GM23338 (cell line): Measurements from ENCODE around the gene ALG14. TPM values are rescaled to one million over a fixed set of nuclear protein-coding genes. Genes with fewer than 3 reads are reported as not detected.

Experiments
- ATAC-seq: fragments of 200-7000 bp; cut with Tn5 transposase; 3 replicates; pipeline ENCODE4 v1.9.1; 2020
- DNase-seq: peaks from one replicate; pipeline ENCODE4 v3.0.0-alpha.2; 2015; ENCODE audit warnings: low spot score
- H2AFZ ChIP-seq: fragments of 200-600 bp; sonication (generic); 2 replicates; pipeline ENCODE4 v1.8.0; 2016; ENCODE audit warnings: antibody characterized with exemption, mild to moderate bottlenecking, moderate library complexity
- H3F3A ChIP-seq: fragments of 200-600 bp; sonication (generic); replicated peaks from 2 replicates; pipeline ENCODE4 v1.8.0; 2017; ENCODE audit warnings: antibody characterized with exemption, mixed run types, low read depth
- H3K27ac ChIP-seq: fragments of 200-600 bp; sonication (generic); 2 replicates; pipeline ENCODE4 v1.6.1; 2016; ENCODE audit warnings: low read depth
- H3K27me3 ChIP-seq: fragments of 200-600 bp; sonication (generic); 2 replicates; pipeline ENCODE4 v1.8.0; 2016; ENCODE audit warnings: mild to moderate bottlenecking, mixed run types, moderate library complexity; ENCODE audit not compliant: insufficient read depth
- H3K36me3 ChIP-seq: fragments of 200-600 bp; sonication (generic); 2 replicates; pipeline ENCODE4 v1.8.0; 2016; ENCODE audit warnings: mild to moderate bottlenecking; ENCODE audit not compliant: insufficient read depth
- H3K4me1 ChIP-seq: fragments of 200-600 bp; sonication (generic); 2 replicates; pipeline ENCODE4 v1.8.0; 2016; ENCODE audit warnings: mild to moderate bottlenecking, moderate library complexity; ENCODE audit not compliant: insufficient read depth
- H3K4me2 ChIP-seq: fragments of 200-600 bp; sonication (generic); 2 replicates; pipeline ENCODE4 v1.7.1; 2017; ENCODE audit warnings: mixed run types
- H3K4me3 ChIP-seq: fragments of 200-600 bp; sonication (generic); 2 replicates; pipeline ENCODE4 v1.6.1; 2016; ENCODE audit warnings: mixed run types
- H3K79me2 ChIP-seq: fragments of 200-600 bp; sonication (generic); replicated peaks from 2 replicates; pipeline ENCODE4 v1.8.0; 2017; ENCODE audit warnings: mild to moderate bottlenecking; ENCODE audit not compliant: insufficient read depth
- H3K9me2 ChIP-seq: fragments of 200-600 bp; sonication (generic); 2 replicates; pipeline ENCODE4 v1.8.0; 2017; ENCODE audit not compliant: insufficient read depth
- H4K20me1 ChIP-seq: fragments of 200-600 bp; sonication (generic); replicated peaks from 2 replicates; pipeline ENCODE4 v1.8.0; 2017; ENCODE audit warnings: mild to moderate bottlenecking; ENCODE audit not compliant: insufficient read depth
- H3K27ac Mint-ChIP-seq: 2 replicates; pipeline ENCODE4 v1.8.0; 2020; ENCODE audit warnings: inconsistent platforms, mild to moderate bottlenecking, moderate library complexity, mixed read lengths
- H3K27me3 Mint-ChIP-seq: 3 replicates; pipeline ENCODE4 v1.8.0; 2022; ENCODE audit warnings: low read depth, mild to moderate bottlenecking, moderate library complexity, mixed read lengths, inconsistent platforms; ENCODE audit not compliant: insufficient read depth, poor library complexity
- H3K36me3 Mint-ChIP-seq: 3 replicates; pipeline ENCODE4 v1.8.0; 2021; ENCODE audit warnings: low read depth, mild to moderate bottlenecking, inconsistent platforms, moderate library complexity, mixed read lengths
- H3K4me1 Mint-ChIP-seq: 3 replicates; pipeline ENCODE4 v1.8.0; 2020; ENCODE audit warnings: mild to moderate bottlenecking, inconsistent platforms, mixed read lengths
- H3K4me3 Mint-ChIP-seq: 3 replicates; pipeline ENCODE4 v1.8.0; 2021; ENCODE audit warnings: moderate library complexity, mild to moderate bottlenecking, inconsistent platforms, mixed read lengths
- H3K9me3 Mint-ChIP-seq: 3 replicates; pipeline ENCODE4 v1.8.0; 2020; ENCODE audit warnings: moderate library complexity, mild to moderate bottlenecking, inconsistent platforms, mixed read lengths
- CREB1 ChIP-seq: fragments of 250-450 bp; sonication (Bioruptor Pico); IDR thresholded peaks from 2 replicates; pipeline ENCODE4 v1.5.0; 2020; ENCODE audit warnings: low read depth, mild to moderate bottlenecking, moderate library complexity
- EZH2 ChIP-seq: fragments of 200-600 bp; sonication (generic); IDR thresholded peaks from one replicate; pipeline ENCODE4 v1.8.0; 2017; ENCODE audit warnings: antibody characterized with exemption, mild to moderate bottlenecking, low read depth; ENCODE audit not compliant: unreplicated experiment
- EZH2phosphoT487 ChIP-seq: fragments of 200-600 bp; sonication (generic); IDR thresholded peaks from one replicate; pipeline ENCODE4 v1.8.1; 2018; ENCODE audit warnings: antibody characterized with exemption; ENCODE audit not compliant: unreplicated experiment
- JUNB ChIP-seq: IDR thresholded peaks from one replicate; pipeline ENCODE4 v1.6.1; 2016; ENCODE audit warnings: antibody characterized with exemption; ENCODE audit not compliant: unreplicated experiment
- NANOG ChIP-seq: IDR thresholded peaks from 2 replicates; pipeline ENCODE4 v1.6.1; 2016; ENCODE audit warnings: antibody characterized with exemption, borderline replicate concordance
- POLR2AphosphoS5 ChIP-seq: IDR thresholded peaks from 2 replicates; pipeline ENCODE4 v1.6.1; 2016; ENCODE audit warnings: antibody characterized with exemption, low read depth
- STAT1 ChIP-seq: IDR thresholded peaks from one replicate; pipeline ENCODE4 v1.6.1; 2016; ENCODE audit warnings: antibody characterized with exemption; ENCODE audit not compliant: unreplicated experiment
- ZNF114 ChIP-seq: fragments of 250-450 bp; sonication (Bioruptor Pico); IDR thresholded peaks from 2 replicates; pipeline ENCODE4 v1.5.0; 2020; ENCODE audit warnings: mild to moderate bottlenecking, moderate library complexity
- ZNF331 ChIP-seq: fragments of 250-450 bp; sonication (Bioruptor Pico); IDR thresholded peaks from 2 replicates; pipeline ENCODE4 v1.5.0; 2020; ENCODE audit warnings: low read depth, mild to moderate bottlenecking, moderate library complexity
- polyA plus RNA-seq: library from polyadenylated mRNA; unstranded; fragments of >200 nt; fragmentation: Nextera tagmentation; extraction: Ambion mirVana; gene quantifications from 2 replicates; pipeline ENCODE4 v1.2.1, GENCODE V29; 2016
- total RNA-seq: library from RNA; depleted of rRNA; stranded (reverse); fragments of >200 nt; shearing (Covaris generic); gene quantifications from 2 replicates; pipeline ENCODE4 v1.2.3, GENCODE V29; 2014
- TF ChIP-seq, protein P1 (sequence below): IDR thresholded peaks from 2 replicates; pipeline ENCODE4 v1.6.1; 2016; ENCODE audit warnings: antibody characterized with exemption
- TF ChIP-seq, protein P2 (sequence below): fragments of 250-450 bp; sonication (Bioruptor Pico); IDR thresholded peaks from 2 replicates; pipeline ENCODE4 v1.5.0; 2020; ENCODE audit warnings: mild to moderate bottlenecking, moderate library complexity
- TF ChIP-seq, protein P3 (sequence below): IDR thresholded peaks from one replicate; pipeline ENCODE4 v1.6.1; 2018; ENCODE audit warnings: antibody characterized with exemption; ENCODE audit not compliant: unreplicated experiment
- TF ChIP-seq, protein P4 (sequence below), 2 experiments: fragments of 200-600 bp in 1 of 2; sonication (generic) in 1 of 2; conservative IDR thresholded peaks; 2 replicates each; pipeline versions ENCODE4 v1.5.1 to v1.6.1; 2016 to 2017; ENCODE audit warnings: antibody characterized with exemption in 2 of 2, low read depth in 2 of 2, mild to moderate bottlenecking in 2 of 2, moderate library complexity in 1 of 2

The ALG14 gene
- total and polyA plus RNA-seq, 2 experiments from 2014 or later, result 0.42 to 2.8 TPM

DNA sequence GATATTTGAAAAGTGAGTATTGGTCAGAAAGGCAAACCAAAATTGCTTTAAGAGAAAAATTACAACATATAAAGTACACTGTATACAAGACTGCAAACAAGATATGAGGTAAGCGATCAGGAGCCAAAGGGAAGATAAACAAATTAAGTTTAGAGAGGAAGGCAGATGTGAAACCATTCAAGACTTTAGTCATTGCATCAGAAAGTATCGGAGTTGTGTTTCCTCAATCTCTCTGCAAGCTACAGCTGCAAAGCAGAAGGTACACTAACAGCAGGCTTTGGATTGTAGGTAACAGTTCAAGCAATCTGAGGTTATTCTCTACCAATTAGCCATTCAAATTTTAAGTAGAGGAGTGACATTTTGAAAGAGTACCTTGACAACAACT, 23.1 kb upstream of the ALG14 start:
- Mint-ChIP-seq H3K9me3 (no peaks in the 10 kb centered on the region), H3K4me1 (no peaks in the 10 kb centered on the region; the same call in 2 of the 3 replicates), H3K27me3 (no peaks in the 10 kb centered on the region), H3K4me3 (no peak overlapping the region), H3K27ac (no peak overlapping the region), H3K36me3 (no peaks in the 10 kb centered on the region)
- H2AFZ ChIP-seq, result peak overlapping the region; percentile 89
- no peaks in the 10 kb centered on the region for H4K20me1 ChIP-seq
- no peaks in the 10 kb centered on the region for H3K27me3 ChIP-seq
- no peak for DNase-seq
- no peak overlapping the region for H3K4me3 ChIP-seq
- no peaks in the 10 kb centered on the region for H3K79me2 ChIP-seq
- no peak overlapping the region for H3K4me2 ChIP-seq
- no peak overlapping the region for H3K27ac ChIP-seq
- no peaks in the 10 kb centered on the region for H3F3A ChIP-seq
- no peak for ATAC-seq
- no peak for TF ChIP-seq ZNF331
- no peak for TF ChIP-seq STAT1
- TF ChIP-seq, protein P1, sequence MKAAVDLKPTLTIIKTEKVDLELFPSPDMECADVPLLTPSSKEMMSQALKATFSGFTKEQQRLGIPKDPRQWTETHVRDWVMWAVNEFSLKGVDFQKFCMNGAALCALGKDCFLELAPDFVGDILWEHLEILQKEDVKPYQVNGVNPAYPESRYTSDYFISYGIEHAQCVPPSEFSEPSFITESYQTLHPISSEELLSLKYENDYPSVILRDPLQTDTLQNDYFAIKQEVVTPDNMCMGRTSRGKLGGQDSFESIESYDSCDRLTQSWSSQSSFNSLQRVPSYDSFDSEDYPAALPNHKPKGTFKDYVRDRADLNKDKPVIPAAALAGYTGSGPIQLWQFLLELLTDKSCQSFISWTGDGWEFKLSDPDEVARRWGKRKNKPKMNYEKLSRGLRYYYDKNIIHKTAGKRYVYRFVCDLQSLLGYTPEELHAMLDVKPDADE, result no peak
- no peak for TF ChIP-seq EZH2phosphoT487
- TF ChIP-seq, protein P2, sequence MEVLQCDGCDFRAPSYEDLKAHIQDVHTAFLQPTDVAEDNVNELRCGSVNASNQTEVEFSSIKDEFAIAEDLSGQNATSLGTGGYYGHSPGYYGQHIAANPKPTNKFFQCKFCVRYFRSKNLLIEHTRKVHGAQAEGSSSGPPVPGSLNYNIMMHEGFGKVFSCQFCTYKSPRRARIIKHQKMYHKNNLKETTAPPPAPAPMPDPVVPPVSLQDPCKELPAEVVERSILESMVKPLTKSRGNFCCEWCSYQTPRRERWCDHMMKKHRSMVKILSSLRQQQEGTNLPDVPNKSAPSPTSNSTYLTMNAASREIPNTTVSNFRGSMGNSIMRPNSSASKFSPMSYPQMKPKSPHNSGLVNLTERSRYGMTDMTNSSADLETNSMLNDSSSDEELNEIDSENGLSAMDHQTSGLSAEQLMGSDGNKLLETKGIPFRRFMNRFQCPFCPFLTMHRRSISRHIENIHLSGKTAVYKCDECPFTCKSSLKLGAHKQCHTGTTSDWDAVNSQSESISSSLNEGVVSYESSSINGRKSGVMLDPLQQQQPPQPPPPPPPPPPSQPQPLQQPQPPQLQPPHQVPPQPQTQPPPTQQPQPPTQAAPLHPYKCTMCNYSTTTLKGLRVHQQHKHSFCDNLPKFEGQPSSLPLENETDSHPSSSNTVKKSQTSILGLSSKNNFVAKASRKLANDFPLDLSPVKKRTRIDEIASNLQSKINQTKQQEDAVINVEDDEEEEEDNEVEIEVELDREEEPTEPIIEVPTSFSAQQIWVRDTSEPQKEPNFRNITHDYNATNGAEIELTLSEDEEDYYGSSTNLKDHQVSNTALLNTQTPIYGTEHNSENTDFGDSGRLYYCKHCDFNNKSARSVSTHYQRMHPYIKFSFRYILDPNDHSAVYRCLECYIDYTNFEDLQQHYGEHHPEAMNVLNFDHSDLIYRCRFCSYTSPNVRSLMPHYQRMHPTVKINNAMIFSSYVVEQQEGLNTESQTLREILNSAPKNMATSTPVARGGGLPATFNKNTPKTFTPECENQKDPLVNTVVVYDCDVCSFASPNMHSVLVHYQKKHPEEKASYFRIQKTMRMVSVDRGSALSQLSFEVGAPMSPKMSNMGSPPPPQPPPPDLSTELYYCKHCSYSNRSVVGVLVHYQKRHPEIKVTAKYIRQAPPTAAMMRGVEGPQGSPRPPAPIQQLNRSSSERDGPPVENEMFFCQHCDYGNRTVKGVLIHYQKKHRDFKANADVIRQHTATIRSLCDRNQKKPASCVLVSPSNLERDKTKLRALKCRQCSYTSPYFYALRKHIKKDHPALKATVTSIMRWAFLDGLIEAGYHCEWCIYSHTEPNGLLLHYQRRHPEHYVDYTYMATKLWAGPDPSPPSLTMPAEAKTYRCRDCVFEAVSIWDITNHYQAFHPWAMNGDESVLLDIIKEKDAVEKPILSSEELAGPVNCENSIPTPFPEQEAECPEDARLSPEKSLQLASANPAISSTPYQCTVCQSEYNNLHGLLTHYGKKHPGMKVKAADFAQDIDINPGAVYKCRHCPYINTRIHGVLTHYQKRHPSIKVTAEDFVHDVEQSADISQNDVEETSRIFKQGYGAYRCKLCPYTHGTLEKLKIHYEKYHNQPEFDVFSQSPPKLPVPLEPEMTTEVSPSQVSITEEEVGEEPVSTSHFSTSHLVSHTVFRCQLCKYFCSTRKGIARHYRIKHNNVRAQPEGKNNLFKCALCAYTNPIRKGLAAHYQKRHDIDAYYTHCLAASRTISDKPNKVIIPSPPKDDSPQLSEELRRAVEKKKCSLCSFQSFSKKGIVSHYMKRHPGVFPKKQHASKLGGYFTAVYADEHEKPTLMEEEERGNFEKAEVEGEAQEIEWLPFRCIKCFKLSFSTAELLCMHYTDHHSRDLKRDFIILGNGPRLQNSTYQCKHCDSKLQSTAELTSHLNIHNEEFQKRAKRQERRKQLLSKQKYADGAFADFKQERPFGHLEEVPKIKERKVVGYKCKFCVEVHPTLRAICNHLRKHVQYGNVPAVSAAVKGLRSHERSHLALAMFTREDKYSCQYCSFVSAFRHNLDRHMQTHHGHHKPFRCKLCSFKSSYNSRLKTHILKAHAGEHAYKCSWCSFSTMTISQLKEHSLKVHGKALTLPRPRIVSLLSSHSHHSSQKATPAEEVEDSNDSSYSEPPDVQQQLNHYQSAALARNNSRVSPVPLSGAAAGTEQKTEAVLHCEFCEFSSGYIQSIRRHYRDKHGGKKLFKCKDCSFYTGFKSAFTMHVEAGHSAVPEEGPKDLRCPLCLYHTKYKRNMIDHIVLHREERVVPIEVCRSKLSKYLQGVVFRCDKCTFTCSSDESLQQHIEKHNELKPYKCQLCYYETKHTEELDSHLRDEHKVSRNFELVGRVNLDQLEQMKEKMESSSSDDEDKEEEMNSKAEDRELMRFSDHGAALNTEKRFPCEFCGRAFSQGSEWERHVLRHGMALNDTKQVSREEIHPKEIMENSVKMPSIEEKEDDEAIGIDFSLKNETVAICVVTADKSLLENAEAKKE (CRISPR knock-in tag), result no peak
- TF ChIP-seq EZH2, result no peak
- TF ChIP-seq CREB1 (CRISPR knock-in tag), result no peak
- TF ChIP-seq JUNB, result no peak
- TF ChIP-seq, protein P3, sequence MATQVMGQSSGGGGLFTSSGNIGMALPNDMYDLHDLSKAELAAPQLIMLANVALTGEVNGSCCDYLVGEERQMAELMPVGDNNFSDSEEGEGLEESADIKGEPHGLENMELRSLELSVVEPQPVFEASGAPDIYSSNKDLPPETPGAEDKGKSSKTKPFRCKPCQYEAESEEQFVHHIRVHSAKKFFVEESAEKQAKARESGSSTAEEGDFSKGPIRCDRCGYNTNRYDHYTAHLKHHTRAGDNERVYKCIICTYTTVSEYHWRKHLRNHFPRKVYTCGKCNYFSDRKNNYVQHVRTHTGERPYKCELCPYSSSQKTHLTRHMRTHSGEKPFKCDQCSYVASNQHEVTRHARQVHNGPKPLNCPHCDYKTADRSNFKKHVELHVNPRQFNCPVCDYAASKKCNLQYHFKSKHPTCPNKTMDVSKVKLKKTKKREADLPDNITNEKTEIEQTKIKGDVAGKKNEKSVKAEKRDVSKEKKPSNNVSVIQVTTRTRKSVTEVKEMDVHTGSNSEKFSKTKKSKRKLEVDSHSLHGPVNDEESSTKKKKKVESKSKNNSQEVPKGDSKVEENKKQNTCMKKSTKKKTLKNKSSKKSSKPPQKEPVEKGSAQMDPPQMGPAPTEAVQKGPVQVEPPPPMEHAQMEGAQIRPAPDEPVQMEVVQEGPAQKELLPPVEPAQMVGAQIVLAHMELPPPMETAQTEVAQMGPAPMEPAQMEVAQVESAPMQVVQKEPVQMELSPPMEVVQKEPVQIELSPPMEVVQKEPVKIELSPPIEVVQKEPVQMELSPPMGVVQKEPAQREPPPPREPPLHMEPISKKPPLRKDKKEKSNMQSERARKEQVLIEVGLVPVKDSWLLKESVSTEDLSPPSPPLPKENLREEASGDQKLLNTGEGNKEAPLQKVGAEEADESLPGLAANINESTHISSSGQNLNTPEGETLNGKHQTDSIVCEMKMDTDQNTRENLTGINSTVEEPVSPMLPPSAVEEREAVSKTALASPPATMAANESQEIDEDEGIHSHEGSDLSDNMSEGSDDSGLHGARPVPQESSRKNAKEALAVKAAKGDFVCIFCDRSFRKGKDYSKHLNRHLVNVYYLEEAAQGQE, result no peak
- no peak for TF ChIP-seq NANOG
- no peak for TF ChIP-seq ZNF114 (CRISPR knock-in tag)
- no peak for TF ChIP-seq POLR2AphosphoS5
- TF ChIP-seq, protein P4, sequence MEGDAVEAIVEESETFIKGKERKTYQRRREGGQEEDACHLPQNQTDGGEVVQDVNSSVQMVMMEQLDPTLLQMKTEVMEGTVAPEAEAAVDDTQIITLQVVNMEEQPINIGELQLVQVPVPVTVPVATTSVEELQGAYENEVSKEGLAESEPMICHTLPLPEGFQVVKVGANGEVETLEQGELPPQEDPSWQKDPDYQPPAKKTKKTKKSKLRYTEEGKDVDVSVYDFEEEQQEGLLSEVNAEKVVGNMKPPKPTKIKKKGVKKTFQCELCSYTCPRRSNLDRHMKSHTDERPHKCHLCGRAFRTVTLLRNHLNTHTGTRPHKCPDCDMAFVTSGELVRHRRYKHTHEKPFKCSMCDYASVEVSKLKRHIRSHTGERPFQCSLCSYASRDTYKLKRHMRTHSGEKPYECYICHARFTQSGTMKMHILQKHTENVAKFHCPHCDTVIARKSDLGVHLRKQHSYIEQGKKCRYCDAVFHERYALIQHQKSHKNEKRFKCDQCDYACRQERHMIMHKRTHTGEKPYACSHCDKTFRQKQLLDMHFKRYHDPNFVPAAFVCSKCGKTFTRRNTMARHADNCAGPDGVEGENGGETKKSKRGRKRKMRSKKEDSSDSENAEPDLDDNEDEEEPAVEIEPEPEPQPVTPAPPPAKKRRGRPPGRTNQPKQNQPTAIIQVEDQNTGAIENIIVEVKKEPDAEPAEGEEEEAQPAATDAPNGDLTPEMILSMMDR (conservative IDR thresholded peaks at IDR 0.05; ENCODE audit: low read depth in 2 of 2), result no peak
- 0 out of 2 replicates have a peak, but pooled peaks cover 3% of the 10 kb centered on the region for H3K9me2 ChIP-seq
- H3K4me1 ChIP-seq, result no peaks in the 10 kb centered on the region
- H3K36me3 ChIP-seq, result no peaks in the 10 kb centered on the region
